CD14-positive monocyte (primary cell): Measurements from ENCODE around the gene GP9. TPM values are rescaled to one million over a fixed set of nuclear protein-coding genes. Genes with fewer than 3 reads are reported as not detected.

Experiments
- DNase-seq, 3 donors: peaks; one replicate each; pipeline ENCODE4 v3.0.0-alpha.2; 2011 to 2022
- H2AFZ ChIP-seq: 2 replicates; pipeline ENCODE4 v1.6.0; 2012; ENCODE audit warnings: mild to moderate bottlenecking, low read depth, low read length, inconsistent platforms; ENCODE audit not compliant: insufficient read depth, poor library complexity, severe bottlenecking
- H3K27ac ChIP-seq, 2 donors: 1 replicate in 1 of 2; 2 replicates in 1 of 2; pipeline ENCODE4 v1.5.1; 2012 to 2013; ENCODE audit warnings: low read length in 2 of 2, control low read depth in 1 of 2, inconsistent platforms in 1 of 2, low read depth in 1 of 2, mild to moderate bottlenecking in 1 of 2
- H3K27me3 ChIP-seq, 2 donors: one replicate each; pipeline versions ENCODE4 v1.6.0 to v1.6.1; 2011 to 2013; ENCODE audit warnings: low read length in 2 of 2; ENCODE audit not compliant: control insufficient read depth in 2 of 2, insufficient read depth in 2 of 2
- H3K36me3 ChIP-seq, 2 donors: replicated peaks in 1 of 2; 1 replicate in 1 of 2; 2 replicates in 1 of 2; pipeline versions ENCODE4 v1.5.1 to v1.6.1; 2012 to 2013; ENCODE audit warnings: low read length in 2 of 2, control low read depth in 1 of 2, inconsistent platforms in 1 of 2, mild to moderate bottlenecking in 1 of 2; ENCODE audit not compliant: insufficient read depth in 2 of 2, control insufficient read depth in 1 of 2
- H3K4me1 ChIP-seq, 2 donors: 1 replicate in 1 of 2; 2 replicates in 1 of 2; pipeline versions ENCODE4 v1.5.1 to v1.6.1; 2012 to 2013; ENCODE audit warnings: low read length in 2 of 2, control low read depth in 1 of 2, inconsistent platforms in 1 of 2, mild to moderate bottlenecking in 1 of 2, moderate library complexity in 1 of 2; ENCODE audit not compliant: insufficient read depth in 2 of 2, control insufficient read depth in 1 of 2
- H3K4me2 ChIP-seq: replicated peaks from 2 replicates; pipeline ENCODE3; 2012; ENCODE audit warnings: low read length, moderate library complexity, mild to moderate bottlenecking; ENCODE audit not compliant: poor library complexity, severe bottlenecking; ENCODE audit errors: extremely low read depth
- H3K4me3 ChIP-seq, 3 experiments: fragments of 200-600 bp in 1 of 3; sonication (generic) in 1 of 3; replicated peaks in 1 of 3; 1 replicate in 2 of 3; 2 replicates in 1 of 3; pipeline ENCODE4 v1.5.1; 2011 to 2013; ENCODE audit warnings: low read length in 3 of 3, mild to moderate bottlenecking in 3 of 3, control low read depth in 2 of 3, low read depth in 2 of 3, inconsistent platforms in 1 of 3, moderate library complexity in 1 of 3
- H3K79me2 ChIP-seq: 2 replicates; pipeline ENCODE4 v1.6.0; 2012; ENCODE audit warnings: mild to moderate bottlenecking, control low read depth, inconsistent platforms, low read length, moderate library complexity; ENCODE audit not compliant: insufficient read depth
- H3K9ac ChIP-seq: 2 replicates; pipeline ENCODE4 v1.6.0; 2017; ENCODE audit warnings: low read length, mild to moderate bottlenecking; ENCODE audit not compliant: insufficient read depth, poor library complexity, severe bottlenecking
- H3K9me3 ChIP-seq, 2 donors: replicated peaks in 1 of 2; 1 replicate in 1 of 2; 2 replicates in 1 of 2; pipeline versions ENCODE4 v1.5.1 to v1.6.1; 2012 to 2013; ENCODE audit warnings: low read length in 2 of 2, control low read depth in 1 of 2; ENCODE audit not compliant: control insufficient read depth in 1 of 2, insufficient read depth in 1 of 2
- H4K20me1 ChIP-seq: 2 replicates; pipeline ENCODE4 v1.6.0; 2012; ENCODE audit warnings: mild to moderate bottlenecking, low read length, control low read depth, moderate library complexity; ENCODE audit not compliant: insufficient read depth
- H3K27ac Mint-ChIP-seq, 7 donors: one replicate each; pipeline ENCODE4 v1.8.0; 2020; ENCODE audit warnings: mild to moderate bottlenecking in 7 of 7, mixed read lengths in 7 of 7, moderate library complexity in 6 of 7, inconsistent platforms in 2 of 7
- H3K27me3 Mint-ChIP-seq, 3 donors: one replicate each; pipeline ENCODE4 v1.8.0; 2021 to 2022; ENCODE audit warnings: low read depth in 3 of 3, mild to moderate bottlenecking in 3 of 3, mixed read lengths in 3 of 3, moderate library complexity in 3 of 3, inconsistent platforms in 1 of 3
- H3K36me3 Mint-ChIP-seq, 2 donors: one replicate each; pipeline ENCODE4 v1.8.0; 2020; ENCODE audit warnings: mixed read lengths in 2 of 2, inconsistent platforms in 1 of 2, mild to moderate bottlenecking in 1 of 2
- H3K4me1 Mint-ChIP-seq: one replicate; pipeline ENCODE4 v1.8.0; 2020; ENCODE audit warnings: mild to moderate bottlenecking, mixed read lengths
- H3K4me3 Mint-ChIP-seq, 2 donors: one replicate each; pipeline ENCODE4 v1.8.0; 2020; ENCODE audit warnings: mild to moderate bottlenecking in 2 of 2, mixed read lengths in 2 of 2, moderate library complexity in 1 of 2
- H3K9me3 Mint-ChIP-seq, 7 donors: one replicate each; pipeline ENCODE4 v1.8.0; 2020 to 2022; ENCODE audit warnings: mixed read lengths in 7 of 7, mild to moderate bottlenecking in 6 of 7, moderate library complexity in 6 of 7, inconsistent platforms in 2 of 7
- CTCF ChIP-seq: fragments of 200-600 bp; IDR thresholded peaks from one replicate; pipeline ENCODE4 v1.8.0; 2022; ENCODE audit warnings: antibody characterized with exemption, mild to moderate bottlenecking
- WGBS: methylation state at CpG from one replicate; pipeline ENCODE4 v1.1.5; 2013; ENCODE audit warnings: missing lambda C conversion rate; ENCODE audit not compliant: insufficient coverage; 5-methylcytosine and 5-hydroxymethylcytosine counted together
- intact Hi-C, 2 donors: fragments of 100-400 bp; cut with micrococcal nuclease; formaldehyde crosslinking; loops; one replicate each; pipeline versions ENCODE4 v1.15.0 to v1.15.1; 2023
- polyA plus RNA-seq, 3 donors: library from polyadenylated mRNA; depleted of rRNA in 1 of 3; unstranded in 2 of 3; stranded (reverse) in 1 of 3; fragments of 300-500 nt in 2 of 3; fragments of >200 nt in 1 of 3; fragmentation: Illumina TruSeq in 2 of 3; gene quantifications; 1 replicate in 2 of 3; 2 replicates in 1 of 3; pipeline ENCODE4 v1.2.3, GENCODE V29; 2012 to 2021

GP9 gene
- polyA plus RNA-seq, 3 donors, result 0.74 to 2.7 TPM; not detected in 1

- H3K27ac Mint-ChIP-seq, result no peak overlapping the region
- H3K79me2 ChIP-seq, result no peaks in the 10 kb centered on the region
- peaks cover 5 to 10% (median 8%) of the 10 kb centered on the region in 3 donors for H3K27me3 Mint-ChIP-seq
- H3K9me3 Mint-ChIP-seq, result peaks cover 5 to 12% (median 9%) of the 10 kb centered on the region in 7 donors
- no peak overlapping the region for H3K4me3 ChIP-seq
- no peak overlapping the region for H2AFZ ChIP-seq
- H3K36me3 ChIP-seq, result no peaks in the 10 kb centered on the region
- WGBS, result 98% methylated on average over 5 of the region's 6 CpGs
- intact Hi-C loops, result no loop called here
- no peaks in the 10 kb centered on the region for H3K9me3 ChIP-seq
- H4K20me1 ChIP-seq, result no peaks in the 10 kb centered on the region
- no peak for TF ChIP-seq CTCF
- no peak overlapping the region for H3K4me3 Mint-ChIP-seq
- H3K36me3 Mint-ChIP-seq, result no peaks in the 10 kb centered on the region
- peaks cover 4 to 5% of the 10 kb centered on the region in 2 donors for H3K4me1 ChIP-seq
- no peak overlapping the region for H3K9ac ChIP-seq
- no peak for DNase-seq
- H3K27ac ChIP-seq, result no peak overlapping the region
- peaks cover 0 to 2% of the 10 kb centered on the region in 2 donors for H3K27me3 ChIP-seq
- peaks cover 6% of the 10 kb centered on the region for H3K4me1 Mint-ChIP-seq
- no peak overlapping the region for H3K4me2 ChIP-seq
Observed at GRCh38 chr3:129052675-129053074, 7.9 kb upstream of the GP9 start.

GRCh38 chr3:129054605-129055104 is 5.9 kb upstream of the GP9 start:
- WGBS, result 100% methylated on average over 1 of the region's 3 CpGs
- Histone ChIP-seq H3K4me1 (peaks cover 4 to 5% of the 10 kb centered on the region in 2 donors), H3K4me2 (no peak overlapping the region), H3K27ac (no peak overlapping the region), H3K79me2 (no peaks in the 10 kb centered on the region), H3K36me3 (no peaks in the 10 kb centered on the region), H3K9ac (no peak overlapping the region), H4K20me1 (no peaks in the 10 kb centered on the region), H3K4me3 (no peak overlapping the region), H3K9me3 (no peaks in the 10 kb centered on the region), H2AFZ (no peak overlapping the region), H3K27me3 (no peaks in the 10 kb centered on the region)
- Mint-ChIP-seq H3K36me3 (no peaks in the 10 kb centered on the region), H3K4me1 (peaks cover 6% of the 10 kb centered on the region), H3K27ac (no peak overlapping the region), H3K27me3 (peaks cover 3 to 5% (median 5%) of the 10 kb centered on the region in 3 donors), H3K9me3 (no peaks in the 10 kb centered on the region), H3K4me3 (no peak overlapping the region)
- intact Hi-C loops, result no loop called here
- TF ChIP-seq CTCF, result no peak
- no peak for DNase-seq
